Erythroblast (primary cell): ENCODE data around the gene ASB6.

ENCODE experiments used
- DNase-seq, 2 experiments: peaks; one replicate each; lab custom pipeline; 2025; lab: John Stamatoyannopoulos, UW
- GATA1 ChIP-seq: IDR thresholded peaks from 2 replicates; pipeline ENCODE4 v1.6.1; 2011; ENCODE audit warnings: low read depth, mild to moderate bottlenecking, control low read depth, low read length, moderate library complexity
- POLR2A ChIP-seq: IDR thresholded peaks from 2 replicates; pipeline ENCODE4 v1.6.1; 2011; ENCODE audit warnings: mild to moderate bottlenecking, low read length

The ASB6 gene

DNA sequence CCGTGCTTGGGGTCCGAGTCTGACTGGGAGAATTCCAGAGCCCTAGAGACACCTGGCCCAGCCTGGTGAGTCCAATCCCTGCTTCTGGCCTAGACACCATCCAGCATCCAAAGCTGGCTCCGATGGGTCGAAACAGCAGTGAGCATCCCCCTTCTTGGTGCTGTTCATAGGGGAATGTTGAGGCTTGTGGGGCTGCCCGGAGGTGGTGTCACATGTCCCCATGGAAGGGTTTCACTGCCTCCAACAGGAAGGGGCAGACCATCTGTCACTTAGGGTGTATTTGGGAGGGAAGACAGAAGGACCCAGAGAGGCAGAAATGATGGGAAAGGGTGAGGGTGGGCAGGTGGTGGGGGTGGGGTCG is 34.9 kb downstream of the ASB6 start:
- no peak for DNase-seq
- TF ChIP-seq POLR2A (no peak), GATA1 (no peak)

- no peak for DNase-seq
- no peak for TF ChIP-seq POLR2A
- no peak for TF ChIP-seq GATA1
Observed at GRCh38 chr9:129606161-129607026, 35.6 kb downstream of the ASB6 start.

DNA sequence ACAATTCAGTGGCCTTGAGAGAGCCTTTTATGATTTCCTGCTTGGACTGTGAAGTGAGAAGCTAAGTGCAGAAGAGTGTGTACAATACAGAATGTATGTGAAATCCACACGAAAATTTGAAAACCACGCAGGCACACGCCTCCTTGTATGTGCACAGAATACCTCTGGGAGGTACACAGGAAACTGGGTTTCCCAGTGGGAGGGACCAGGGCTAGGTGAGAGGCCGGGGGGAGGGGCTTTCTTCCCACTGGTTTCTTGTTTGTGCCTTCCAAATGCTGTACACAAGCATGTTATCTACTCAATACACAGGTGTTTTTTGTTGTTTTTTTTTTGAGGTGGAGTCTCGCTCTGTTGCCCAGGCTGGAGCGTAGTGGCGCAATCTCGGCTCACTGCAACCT is 37.2 kb downstream of the ASB6 start:
- no peak for TF ChIP-seq GATA1
- DNase-seq = no peak

DNA sequence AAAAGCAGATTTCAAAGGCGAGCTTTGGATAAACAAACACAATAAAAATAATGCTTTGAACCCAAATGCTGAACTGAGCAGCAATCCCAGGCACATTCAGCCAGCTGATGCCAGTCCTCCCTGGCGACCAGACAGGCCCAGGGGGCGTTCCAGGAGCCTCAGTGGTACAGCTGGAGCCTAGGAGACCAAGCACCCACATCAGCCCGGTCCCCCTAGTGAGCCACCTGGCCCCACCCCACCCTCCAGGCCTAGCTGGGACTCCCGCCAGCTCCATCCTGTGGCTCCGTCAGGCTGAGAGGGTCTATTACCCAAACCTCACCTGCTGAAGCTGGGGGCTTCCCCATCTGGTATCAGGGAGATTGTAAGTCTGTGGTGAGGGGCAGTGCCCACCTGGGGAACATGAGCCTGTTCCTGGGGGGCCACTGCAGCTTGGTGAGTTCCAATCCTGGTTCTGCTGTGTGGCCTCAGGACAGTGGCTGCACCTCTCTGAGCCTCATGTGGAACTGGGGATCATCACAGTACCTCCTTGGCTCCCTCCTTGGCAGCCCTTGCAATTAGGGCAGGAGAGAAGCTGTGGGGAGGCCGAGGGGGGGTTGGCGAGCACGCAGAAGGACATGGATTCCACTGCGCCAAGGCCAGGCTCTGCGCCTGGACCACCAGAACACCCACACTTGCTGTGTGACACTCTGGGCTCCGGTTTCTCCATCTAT is 37.7 kb downstream of the ASB6 start:
- no peak for TF ChIP-seq POLR2A
- no peak for TF ChIP-seq GATA1

GRCh38 chr9:129602598-129603415 is 39.1 kb downstream of the ASB6 start:
- DNase-seq = no peak
- TF ChIP-seq GATA1 = no peak
- TF ChIP-seq POLR2A = no peak

More for the DNA sequence above, 37.7 kb downstream of the ASB6 start:
- no peak for DNase-seq

DNA sequence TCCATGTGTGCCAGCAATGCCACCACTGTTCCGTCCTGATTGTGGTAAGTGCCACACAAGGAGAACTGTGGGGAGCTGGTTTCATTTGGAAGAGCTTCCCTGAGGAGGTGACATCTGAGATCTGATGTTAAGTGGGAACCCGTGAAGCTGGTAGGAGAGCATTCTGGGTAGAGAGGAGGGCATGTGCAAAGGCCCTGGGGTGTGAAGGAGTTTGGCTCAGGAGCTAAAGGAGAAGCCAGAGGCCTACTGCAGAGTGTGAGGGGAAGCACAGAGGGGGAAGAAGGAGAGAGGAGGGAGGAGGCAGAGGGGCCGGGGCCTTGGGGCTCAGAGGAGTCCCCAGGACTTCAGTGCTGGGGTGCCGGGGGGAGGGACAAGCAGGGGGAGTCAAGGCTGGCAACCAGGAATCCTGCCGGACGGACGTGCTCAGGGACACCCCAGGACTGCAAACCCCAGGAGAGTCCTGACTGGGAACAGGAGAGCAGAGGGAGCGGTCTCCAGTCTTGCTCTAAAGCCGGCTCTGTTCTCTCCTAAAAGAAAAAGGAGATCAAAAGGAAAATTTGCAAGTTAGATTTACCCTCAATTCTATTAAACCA is 40.8 kb downstream of the ASB6 start:
- TF ChIP-seq POLR2A (no peak), GATA1 (no peak)
- no peak for DNase-seq

DNA sequence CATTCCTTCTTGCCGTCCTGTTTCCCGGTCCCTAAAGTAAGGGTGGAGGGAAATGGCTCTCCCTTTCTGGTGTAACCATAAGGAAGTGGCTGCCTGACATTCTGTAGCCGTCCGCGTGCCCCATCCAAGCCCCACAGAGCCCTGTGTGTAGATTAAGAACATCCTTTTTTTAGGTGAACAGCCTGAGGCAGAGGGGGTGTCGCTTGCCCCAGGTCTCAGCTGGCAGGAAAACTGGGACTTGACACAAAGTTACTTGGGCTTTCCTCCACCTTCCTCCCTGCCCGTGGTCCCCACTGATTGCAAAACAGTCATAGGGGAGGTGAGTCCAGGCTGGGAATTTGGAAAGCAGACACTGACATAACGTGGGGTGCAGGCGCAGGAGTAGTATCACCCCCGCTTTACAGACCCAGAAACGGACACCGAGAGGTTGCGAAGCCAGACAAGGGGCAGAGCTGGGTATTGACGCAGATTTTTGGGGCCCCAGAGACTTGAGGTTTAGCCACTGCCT is 43.8 kb downstream of the ASB6 start:
- DNase-seq = no peak
- TF ChIP-seq POLR2A (no peak), GATA1 (no peak)

GRCh38 chr9:129597355-129598088 is 44.4 kb downstream of the ASB6 start:
- TF ChIP-seq GATA1 (no peak), POLR2A (no peak)

DNA sequence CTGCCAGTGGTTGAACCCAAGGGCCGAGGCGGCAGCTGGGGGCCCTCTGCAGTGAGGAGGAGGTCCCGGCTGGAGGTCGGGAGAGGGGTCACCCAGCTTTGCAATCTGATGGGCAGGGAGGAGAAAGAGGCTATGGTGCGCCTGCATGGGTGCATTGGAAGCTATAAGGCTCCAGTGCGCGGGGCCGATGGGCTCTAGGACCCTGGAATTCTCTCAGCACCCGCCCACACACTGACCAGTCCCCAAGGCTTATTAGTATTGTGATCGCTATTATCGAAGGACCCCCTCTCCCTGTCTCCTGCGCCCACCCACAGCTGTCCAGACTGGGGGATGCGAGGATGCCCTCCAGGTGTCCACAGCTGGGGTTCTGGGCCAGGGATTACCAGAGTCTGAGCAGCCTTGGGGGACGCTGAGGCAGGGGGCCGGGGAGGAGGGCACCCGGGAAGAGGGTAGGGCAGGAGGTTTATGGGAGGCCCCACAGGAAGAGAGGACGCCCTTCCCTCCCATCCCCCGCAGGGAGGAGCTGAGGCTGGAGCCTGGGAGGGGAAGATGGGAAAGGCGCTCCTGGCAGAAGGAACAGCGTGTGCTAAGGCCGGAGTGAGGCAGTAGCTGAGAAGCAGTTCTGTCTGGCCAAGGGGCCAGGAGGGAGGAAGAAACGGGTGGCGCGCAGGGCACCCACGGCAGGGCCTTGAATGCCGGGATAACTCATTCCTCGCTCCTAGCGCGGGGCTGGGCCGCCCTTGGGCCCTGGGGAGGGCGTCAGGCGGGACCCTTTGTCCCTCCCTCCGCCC is 45.2 kb downstream of the ASB6 start:
- TF ChIP-seq GATA1 (no peak), POLR2A (no peak)
- DNase-seq = no peak

More at GRCh38 chr9:129597355-129598088, 44.4 kb downstream of the ASB6 start:
- no peak for DNase-seq

- TF ChIP-seq GATA1 = no peak
- no peak for TF ChIP-seq POLR2A
- no peak for DNase-seq
Observed at GRCh38 chr9:129595903-129596540, 45.9 kb downstream of the ASB6 start.

DNA sequence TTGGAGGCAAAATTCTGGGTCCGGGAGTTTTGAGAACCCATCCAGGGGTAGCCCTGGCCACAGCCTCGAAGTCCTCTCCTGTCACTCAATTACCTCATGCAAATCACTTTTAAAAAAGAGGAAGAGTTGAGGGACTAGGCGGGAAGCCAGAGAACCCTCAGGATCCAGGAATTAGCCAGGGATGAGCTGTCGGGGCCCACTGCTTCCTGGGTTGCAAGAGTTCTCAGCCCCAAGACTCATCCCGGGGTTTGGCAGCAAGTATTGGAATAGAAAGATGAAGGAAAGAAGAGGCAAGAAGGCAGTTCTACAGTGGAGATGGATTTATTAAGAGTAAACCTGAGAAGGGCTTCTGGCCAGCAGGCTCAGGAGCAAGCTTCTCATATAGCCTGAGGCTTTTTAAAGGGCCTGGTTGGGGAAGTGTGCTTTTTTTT is 46.6 kb downstream of the ASB6 start:
- no peak for DNase-seq
- TF ChIP-seq GATA1 = no peak
- no peak for TF ChIP-seq POLR2A
